A549 (cell line): ENCODE data around the gene DSTN. TPM values are rescaled to one million over a fixed set of nuclear protein-coding genes. Genes with fewer than 3 reads are reported as not detected.
A peak's percentile ranks its signal among the peaks of the same experiment; 100 is the strongest.

Experiments
- ATAC-seq, 2 experiments: fragments of 200-7000 bp in 1 of 2; fragments of >200 bp in 1 of 2; cut with Nextera tagmentation in 1 of 2; cut with Tn5 transposase in 1 of 2; 3 replicates each; pipeline versions ENCODE4 v1.8.0 to v1.9.1; 2018 to 2020; ENCODE audit warnings: mild to moderate bottlenecking in 1 of 2, moderate library complexity in 1 of 2
- CTCF ChIA-PET: fragments of 300-600 bp; sonication (Branson Sonifier 250); formaldehyde crosslinking; extraction: SDS; loops from one replicate; lab custom pipeline; 2021; ENCODE audit warnings: antibody characterized with exemption, inconsistent platforms; lab: Yijun Ruan, JAX
- POLR2A ChIA-PET: fragments of 350-600 bp; formaldehyde crosslinking; extraction: SDS; loops from one replicate; lab custom pipeline; 2021; ENCODE audit warnings: antibody characterized with exemption, inconsistent platforms; lab: Yijun Ruan, JAX
- DNase-seq, 2 experiments: peaks; one replicate each; pipeline versions ENCODE4 v3.0.0 to v3.0.0-alpha.2; 2011 to 2016; ENCODE audit warnings: low read depth in 1 of 2, low spot score in 1 of 2
- FAIRE-seq: peaks from 2 replicates; lab custom pipeline; 2011; peaks lifted over from hg19 to GRCh38; lab: Jason Lieb, UNC
- H3K27ac ChIP-seq, 2 experiments: fragments of >200 bp; sonication (Bioruptor Twin); formaldehyde crosslinking; 3 replicates each; pipeline ENCODE4 v1.5.1; 2016 to 2017
- H3K4me1 ChIP-seq: fragments of >200 bp; sonication (Bioruptor Twin); formaldehyde crosslinking; 3 replicates; pipeline ENCODE4 v1.6.1; 2016
- H3K4me2 ChIP-seq: fragments of >200 bp; sonication (Bioruptor Twin); formaldehyde crosslinking; 3 replicates; pipeline ENCODE4 v1.6.1; 2016
- H3K4me3 ChIP-seq: fragments of >200 bp; sonication (Bioruptor Twin); formaldehyde crosslinking; 3 replicates; pipeline ENCODE4 v1.5.1; 2016
- H3K9me3 ChIP-seq: fragments of >200 bp; sonication (Bioruptor Twin); formaldehyde crosslinking; 3 replicates; pipeline ENCODE4 v1.6.1; 2016
- ATOH8 ChIP-seq: fragments of 250-450 bp; sonication (Bioruptor Pico); IDR thresholded peaks from 2 replicates; pipeline ENCODE4 v1.5.0; 2020; ENCODE audit warnings: low read depth, mild to moderate bottlenecking, moderate library complexity
- CBX2 ChIP-seq: fragments of 200-600 bp; sonication (generic); IDR thresholded peaks from 2 replicates; pipeline ENCODE4 v1.6.1; 2016; ENCODE audit warnings: low read depth, mild to moderate bottlenecking, borderline replicate concordance
- EHF ChIP-seq: fragments of 250-450 bp; sonication (Bioruptor Pico); IDR thresholded peaks from 2 replicates; pipeline ENCODE4 v1.5.0; 2020; ENCODE audit warnings: mild to moderate bottlenecking
- ELK1 ChIP-seq: fragments of 150-350 bp; IDR thresholded peaks from 2 replicates; pipeline ENCODE4 v1.6.1; 2014; ENCODE audit warnings: low read depth, mild to moderate bottlenecking, low read length
- EP300 ChIP-seq, 2 experiments: fragments of >200 bp; sonication (Bioruptor Twin); formaldehyde crosslinking; IDR thresholded peaks; 2 replicates in 1 of 2; 3 replicates in 1 of 2; pipeline ENCODE4 v1.6.1; 2016 to 2017
- ESRRA ChIP-seq: fragments of 150-350 bp; IDR thresholded peaks from 2 replicates; pipeline ENCODE4 v1.6.1; 2014; ENCODE audit warnings: mild to moderate bottlenecking, low read length, borderline replicate concordance
- HDAC2 ChIP-seq: fragments of 200-600 bp; sonication (generic); IDR thresholded peaks from 2 replicates; pipeline ENCODE4 v1.6.1; 2016
- HEYL ChIP-seq: fragments of 250-450 bp; sonication (Bioruptor Pico); IDR thresholded peaks from 2 replicates; pipeline ENCODE4 v1.8.0; 2021; ENCODE audit warnings: mild to moderate bottlenecking, moderate library complexity
- MAX ChIP-seq: IDR thresholded peaks from 2 replicates; pipeline ENCODE4 v1.6.1; 2012
- MYC ChIP-seq: IDR thresholded peaks from 2 replicates; pipeline ENCODE4 v1.6.1; 2012; ENCODE audit warnings: mild to moderate bottlenecking, inconsistent platforms, low read length, improper control_type of control experiment, borderline replicate concordance
- NPAS2 ChIP-seq: fragments of 250-450 bp; sonication (Bioruptor Pico); IDR thresholded peaks from 2 replicates; pipeline ENCODE4 v1.8.0; 2022; ENCODE audit warnings: mild to moderate bottlenecking, moderate library complexity, borderline replicate concordance
- NR3C1 ChIP-seq: fragments of >200 bp; sonication (Bioruptor Twin); formaldehyde crosslinking; IDR thresholded peaks from 3 replicates; pipeline ENCODE4 v1.6.1; 2017
- PBX3 ChIP-seq: IDR thresholded peaks from 2 replicates; pipeline ENCODE4 v1.6.1; 2012
- RCOR1 ChIP-seq: fragments of 150-350 bp; IDR thresholded peaks from 2 replicates; pipeline ENCODE4 v1.6.1; 2014; ENCODE audit warnings: antibody characterized with exemption, low read length, low read depth
- REST ChIP-seq: fragments of 200-600 bp; sonication (generic); IDR thresholded peaks from 2 replicates; pipeline ENCODE4 v1.6.1; 2016; ENCODE audit warnings: antibody characterized with exemption, mild to moderate bottlenecking, moderate library complexity
- RNF2 ChIP-seq: fragments of 200-600 bp; sonication (generic); IDR thresholded peaks from 2 replicates; pipeline ENCODE4 v1.6.1; 2016; ENCODE audit warnings: low read depth, mild to moderate bottlenecking, antibody characterized with exemption, moderate library complexity, borderline replicate concordance
- SREBF2 ChIP-seq: fragments of 450-650 bp; IDR thresholded peaks from 2 replicates; pipeline ENCODE4 v1.6.1; 2014; ENCODE audit warnings: mild to moderate bottlenecking, moderate library complexity
- USF2 ChIP-seq: fragments of 450-650 bp; IDR thresholded peaks from 2 replicates; pipeline ENCODE4 v1.6.1; 2014; ENCODE audit warnings: antibody characterized with exemption
- ZC3H11A ChIP-seq: fragments of 450-650 bp; IDR thresholded peaks from 2 replicates; pipeline ENCODE4 v1.6.1; 2014; ENCODE audit warnings: antibody characterized with exemption, mild to moderate bottlenecking
- ZNF302 ChIP-seq: fragments of 250-450 bp; sonication (Bioruptor Pico); IDR thresholded peaks from 2 replicates; pipeline ENCODE4 v1.9.0; 2021; ENCODE audit warnings: inconsistent platforms, mild to moderate bottlenecking, moderate library complexity
- WGBS: methylation state at CpG from one replicate; pipeline ENCODE4 v1.1.6; 2017; ENCODE audit errors: missing lambda C conversion rate; 5-methylcytosine and 5-hydroxymethylcytosine counted together
- polyA plus RNA-seq, 4 experiments: library from polyadenylated mRNA; depleted of rRNA in 3 of 4; stranded (reverse); fragments of >200 nt; fragmentation: RNase III in 1 of 4; extraction: RNeasy Plus Mini Kit Qiagen cat#74134 plus additional on column Dnase treatment in 1 of 4; gene quantifications; 2 replicates in 3 of 4; 3 replicates in 1 of 4; pipeline ENCODE4 v1.2.3, GENCODE V29; 2011 to 2017

DSTN gene
- polyA plus RNA-seq, 2 of the 4 experiments (the other 2 are of a cell fraction): 544 to 1,131 TPM

GRCh38 chr20:17627101-17627955, 57.5 kb downstream of the DSTN start (continued):
- no peak for TF ChIP-seq HEYL (CRISPR knock-in tag)
- no peak for TF ChIP-seq REST
- no peak for TF ChIP-seq RCOR1
- TF ChIP-seq CBX2: no peak

GRCh38 chr20:17628101-17628841, 58.4 kb downstream of the DSTN start:
- ATAC-seq (peak; percentile 6 to 58; a peak in 3 of 6 replicates), DNase-seq (no peak), FAIRE-seq (no peak)
- ChIA-PET CTCF (interaction anchor here (1.0 to 20.6 kb wide), 9 partner anchors 9 to 824 kb away, joined by 3 to 501 read pairs (median 5); partner anchors contain the start of gene BFSP1), POLR2A (no interaction called here)
- Histone ChIP-seq H3K27ac (no peak overlapping the region), H3K4me3 (no peak overlapping the region), H3K4me1 (no peaks in the 10 kb centered on the region), H3K9me3 (no peaks in the 10 kb centered on the region), H3K4me2 (no peak overlapping the region)
- WGBS: 92% methylated on average over 18 of the region's 18 CpGs
- TF ChIP-seq RNF2 (no peak), ESRRA (no peak), ELK1 (no peak), NR3C1 (no peak), ATOH8 (CRISPR knock-in tag) (no peak), EP300 (IDR thresholded peaks at IDR 0.05) (no peak), MAX (no peak), EHF (CRISPR knock-in tag) (no peak), SREBF2 (no peak), PBX3 (no peak), NPAS2 (CRISPR knock-in tag) (no peak), MYC (no peak), USF2 (no peak), ZNF302 (CRISPR knock-in tag) (no peak), HDAC2 (no peak), RCOR1 (no peak), ZC3H11A (no peak)
